HTERT RPE-1 (cell line): ENCODE data around the gene B4GALT7.
"Not testable (repeated sequence)": the region's sequence is repeated elsewhere in the genome, so short reads cannot be mapped to it uniquely, and the experiment has no call there.

Experiments
- in situ Hi-C: fragments of 300-500 bp; cut with MboI; formaldehyde crosslinking; loops from 4 replicates; pipeline ENCODE4 v1.14.3; 2020; ENCODE audit warnings: low sequenced_read_pairs

B4GALT7 gene

GRCh38 chr5:177599731-177600507 is at the start of gene B4GALT7:
TSS of gene B4GALT7 (plus strand) at chr5:177600132. CDS start at chr5:177600211, 79 bp downstream.
- in situ Hi-C loops, result no loop called here

GRCh38 chr5:177552839-177553455 is 47.0 kb upstream of the B4GALT7 start:
- in situ Hi-C loops, result no loop called here

- in situ Hi-C loops, result no loop called here
Measured at GRCh38 chr5:177553671-177554429, 46.1 kb upstream of the B4GALT7 start.

GRCh38 chr5:177554474-177555111 is 45.3 kb upstream of the B4GALT7 start, which contains the start of gene FAM193B:
TSS of gene FAM193B (minus strand) at chr5:177554563. CDS start at chr5:177554458, 105 bp downstream.
- in situ Hi-C loops, result no loop called here

- in situ Hi-C loops, result no loop called here
Measured at GRCh38 chr5:177555228-177555627, 44.7 kb upstream of the B4GALT7 start.

- in situ Hi-C loops, result no loop called here
Measured at GRCh38 chr5:177555665-177556064, 44.3 kb upstream of the B4GALT7 start.

GRCh38 chr5:177557041-177557647 is 42.8 kb upstream of the B4GALT7 start:
- in situ Hi-C loops, result no loop called here

- in situ Hi-C loops, result no loop called here
Measured at GRCh38 chr5:177557796-177558195, 42.1 kb upstream of the B4GALT7 start.

GRCh38 chr5:177559446-177559941 is 40.4 kb upstream of the B4GALT7 start:
- in situ Hi-C loops, result not testable (repeated sequence)

- in situ Hi-C loops, result no loop called here
Measured at GRCh38 chr5:177565046-177565445, 34.9 kb upstream of the B4GALT7 start.

GRCh38 chr5:177568326-177568725 is 31.6 kb upstream of the B4GALT7 start:
- in situ Hi-C loops, result no loop called here

- in situ Hi-C loops, result no loop called here
Measured at GRCh38 chr5:177569894-177570293, 30.0 kb upstream of the B4GALT7 start.

- in situ Hi-C loops, result no loop called here
Measured at GRCh38 chr5:177575488-177575887, 24.4 kb upstream of the B4GALT7 start.

- in situ Hi-C loops, result no loop called here
Measured at GRCh38 chr5:177576169-177576568, 23.8 kb upstream of the B4GALT7 start.

- in situ Hi-C loops, result no loop called here
Measured at GRCh38 chr5:177578316-177578715, 21.6 kb upstream of the B4GALT7 start.

- in situ Hi-C loops, result no loop called here
Measured at GRCh38 chr5:177588413-177588909, 11.5 kb upstream of the B4GALT7 start.

GRCh38 chr5:177590406-177590805 is 9.5 kb upstream of the B4GALT7 start:
- in situ Hi-C loops, result no loop called here

GRCh38 chr5:177591690-177592009 is 8.3 kb upstream of the B4GALT7 start:
- in situ Hi-C loops, result no loop called here

GRCh38 chr5:177592010-177592834 is 7.7 kb upstream of the B4GALT7 start, which contains the start of gene TMED9:
TSS of gene TMED9 (plus strand) at chr5:177592203. CDS start at chr5:177592215, 12 bp downstream.
- in situ Hi-C loops, result no loop called here
